PC-3 (cell line): ENCODE measurements around the gene ABTB2. TPM values are rescaled to one million over a fixed set of nuclear protein-coding genes. Genes with fewer than 3 reads are reported as not detected.

Experiments used
- ATAC-seq: fragments of 200-7000 bp; cut with Tn5 transposase; 2 replicates; pipeline ENCODE4 v1.9.1; 2020; ENCODE audit warnings: mild to moderate bottlenecking, moderate library complexity
- BruUV-seq: library from RNA; stranded (reverse); fragments of 400-500 nt; replicated peaks from 2 replicates; lab custom pipeline; 2021; lab: Mats Ljungman, UMichigan
- CTCF ChIA-PET: fragments of 300-600 bp; sonication (Branson Sonifier 250); formaldehyde crosslinking; loops from one replicate; lab custom pipeline; 2022; ENCODE audit warnings: antibody characterized with exemption; lab: Charles Lee
- POLR2A ChIA-PET: fragments of 300-600 bp; sonication (Branson Sonifier 250); formaldehyde crosslinking; loops from one replicate; lab custom pipeline; 2022; ENCODE audit warnings: antibody characterized with exemption; ENCODE audit not compliant: unreplicated experiment; lab: Charles Lee
- DNase-seq: peaks from one replicate; pipeline ENCODE4 v3.0.0-alpha.2; 2015
- H2AFZ ChIP-seq: fragments of 300-600 bp; sonication (generic); 2 replicates; pipeline ENCODE4 v1.6.0; 2016; ENCODE audit warnings: antibody characterized with exemption, low read length
- H3F3A ChIP-seq: fragments of 300-600 bp; sonication (generic); one replicate; pipeline ENCODE4 v1.6.0; 2017; ENCODE audit warnings: antibody characterized with exemption, low read length, control low read depth, mild to moderate bottlenecking; ENCODE audit not compliant: unreplicated experiment
- H3K27ac ChIP-seq: fragments of 300-600 bp; sonication (generic); 2 replicates; pipeline ENCODE4 v1.5.1; 2016; ENCODE audit warnings: mild to moderate bottlenecking, low read length
- H3K27me3 ChIP-seq: fragments of 300-600 bp; sonication (generic); 2 replicates; pipeline ENCODE4 v1.6.1; 2016; ENCODE audit warnings: low read length, mixed read lengths
- H3K36me3 ChIP-seq: fragments of 300-600 bp; sonication (generic); 2 replicates; pipeline ENCODE4 v1.6.1; 2016; ENCODE audit warnings: low read depth, mixed run types, low read length, mixed read lengths
- H3K4me1 ChIP-seq: fragments of 300-600 bp; sonication (generic); 2 replicates; pipeline ENCODE4 v1.5.1; 2016; ENCODE audit warnings: low read length; ENCODE audit not compliant: insufficient read depth
- H3K4me2 ChIP-seq: fragments of 300-600 bp; sonication (generic); 2 replicates; pipeline ENCODE4 v1.6.0; 2016; ENCODE audit warnings: low read length
- H3K4me3 ChIP-seq: fragments of 300-600 bp; sonication (generic); 2 replicates; pipeline ENCODE4 v1.5.1; 2016; ENCODE audit warnings: mild to moderate bottlenecking, low read length, mixed read lengths
- H3K79me2 ChIP-seq: fragments of 300-600 bp; sonication (generic); 2 replicates; pipeline ENCODE4 v1.6.1; 2017; ENCODE audit warnings: low read length, mixed read lengths
- H3K9ac ChIP-seq: fragments of 300-600 bp; sonication (generic); 2 replicates; pipeline ENCODE4 v1.6.0; 2016; ENCODE audit warnings: mild to moderate bottlenecking, low read length
- H3K9me2 ChIP-seq: fragments of 300-600 bp; sonication (generic); replicated peaks from 2 replicates; pipeline ENCODE4 v1.6.1; 2016; ENCODE audit warnings: mixed run types, low read length, mixed read lengths
- H3K9me3 ChIP-seq: fragments of 300-600 bp; sonication (generic); 2 replicates; pipeline ENCODE4 v1.6.1; 2016; ENCODE audit warnings: low read length, mixed read lengths
- H4K20me1 ChIP-seq: fragments of 300-600 bp; sonication (generic); 2 replicates; pipeline ENCODE4 v1.6.1; 2016; ENCODE audit warnings: low read length, mixed read lengths
- EZH2 ChIP-seq: fragments of 300-600 bp; sonication (generic); IDR thresholded peaks from one replicate; pipeline ENCODE4 v1.6.1; 2017; ENCODE audit warnings: antibody characterized with exemption, mild to moderate bottlenecking, low read length; ENCODE audit not compliant: unreplicated experiment
- EZH2phosphoT487 ChIP-seq: fragments of 300-600 bp; sonication (generic); IDR thresholded peaks from 2 replicates; pipeline ENCODE4 v1.6.1; 2018; ENCODE audit warnings: mild to moderate bottlenecking, antibody characterized with exemption, low read length, borderline replicate concordance
- intact Hi-C: fragments of 100-400 bp; cut with micrococcal nuclease; formaldehyde crosslinking; loops from 2 replicates; pipeline ENCODE4 v1.9.0; 2023
- total RNA-seq: library from RNA; depleted of rRNA; stranded (reverse); fragments of >200 nt; gene quantifications from 2 replicates; pipeline ENCODE4 v1.2.3, GENCODE V29; 2014
- TF ChIP-seq, protein P1 (sequence below): fragments of 300-600 bp; sonication (generic); conservative IDR thresholded peaks from 2 replicates; pipeline ENCODE4 v1.5.1; 2017; ENCODE audit warnings: antibody characterized with exemption, low read depth, mild to moderate bottlenecking, low read length

The ABTB2 gene
- total RNA-seq, 1 experiment from 2014 or later = 5.2 TPM

DNA sequence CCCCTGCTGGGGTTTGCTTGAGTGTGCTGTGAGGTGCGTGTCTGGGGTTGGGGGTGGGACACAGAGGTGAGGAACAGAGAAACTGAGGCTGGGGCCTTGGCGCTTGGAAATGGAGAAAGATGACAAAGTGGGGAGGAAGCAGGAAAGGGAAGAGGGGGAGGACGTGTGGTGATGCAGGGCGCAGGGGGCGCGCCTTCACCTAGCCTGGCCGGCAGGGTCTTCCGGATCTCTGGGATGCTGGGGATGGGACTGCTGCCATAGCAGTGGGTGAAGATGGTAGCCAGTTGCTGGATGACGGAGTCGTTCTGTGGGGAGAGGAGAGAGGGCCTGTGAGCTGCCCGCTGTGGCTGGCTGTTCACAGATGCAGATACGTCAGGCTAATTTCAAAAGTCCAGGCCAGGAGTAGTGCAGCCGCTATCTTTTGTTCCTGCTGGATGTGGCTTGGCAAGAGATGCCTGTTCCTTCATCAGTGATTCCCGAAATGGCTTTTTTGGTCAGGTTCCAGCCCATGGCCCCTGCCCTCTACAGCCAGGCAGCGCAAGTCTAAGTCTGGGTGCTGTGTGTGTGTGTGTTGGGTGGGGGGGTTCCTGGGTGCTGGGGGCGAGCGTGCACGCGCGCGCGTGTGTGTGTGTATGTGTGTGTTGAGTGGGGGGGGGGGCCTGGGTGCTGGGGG is 197.6 kb downstream of the ABTB2 start:
- peaks cover 14% of the 10 kb centered on the region; the same call in 1 of the 2 replicates for H3K4me1 ChIP-seq
- TF ChIP-seq, protein P1, sequence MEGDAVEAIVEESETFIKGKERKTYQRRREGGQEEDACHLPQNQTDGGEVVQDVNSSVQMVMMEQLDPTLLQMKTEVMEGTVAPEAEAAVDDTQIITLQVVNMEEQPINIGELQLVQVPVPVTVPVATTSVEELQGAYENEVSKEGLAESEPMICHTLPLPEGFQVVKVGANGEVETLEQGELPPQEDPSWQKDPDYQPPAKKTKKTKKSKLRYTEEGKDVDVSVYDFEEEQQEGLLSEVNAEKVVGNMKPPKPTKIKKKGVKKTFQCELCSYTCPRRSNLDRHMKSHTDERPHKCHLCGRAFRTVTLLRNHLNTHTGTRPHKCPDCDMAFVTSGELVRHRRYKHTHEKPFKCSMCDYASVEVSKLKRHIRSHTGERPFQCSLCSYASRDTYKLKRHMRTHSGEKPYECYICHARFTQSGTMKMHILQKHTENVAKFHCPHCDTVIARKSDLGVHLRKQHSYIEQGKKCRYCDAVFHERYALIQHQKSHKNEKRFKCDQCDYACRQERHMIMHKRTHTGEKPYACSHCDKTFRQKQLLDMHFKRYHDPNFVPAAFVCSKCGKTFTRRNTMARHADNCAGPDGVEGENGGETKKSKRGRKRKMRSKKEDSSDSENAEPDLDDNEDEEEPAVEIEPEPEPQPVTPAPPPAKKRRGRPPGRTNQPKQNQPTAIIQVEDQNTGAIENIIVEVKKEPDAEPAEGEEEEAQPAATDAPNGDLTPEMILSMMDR = no peak
- no peak for TF ChIP-seq EZH2
- no peaks in the 10 kb centered on the region for H3K79me2 ChIP-seq
- H3K9me3 ChIP-seq = no peaks in the 10 kb centered on the region
- BruUV-seq = no TSS peak
- ChIA-PET CTCF (no interaction called here), POLR2A (no interaction called here)
- no peak overlapping the region for H2AFZ ChIP-seq
- H3K27ac ChIP-seq = no peak overlapping the region
- H3K4me2 ChIP-seq = no peak overlapping the region
- H4K20me1 ChIP-seq = no peaks in the 10 kb centered on the region
- no peaks in the 10 kb centered on the region for H3K36me3 ChIP-seq
- H3K9me2 ChIP-seq = no peaks in the 10 kb centered on the region
- no peaks in the 10 kb centered on the region for H3F3A ChIP-seq
- H3K4me3 ChIP-seq = no peak overlapping the region
- H3K27me3 ChIP-seq = no peaks in the 10 kb centered on the region
- ATAC-seq (no peak), DNase-seq (no peak)
- intact Hi-C loops = no loop called here
- H3K9ac ChIP-seq = no peak overlapping the region

DNA sequence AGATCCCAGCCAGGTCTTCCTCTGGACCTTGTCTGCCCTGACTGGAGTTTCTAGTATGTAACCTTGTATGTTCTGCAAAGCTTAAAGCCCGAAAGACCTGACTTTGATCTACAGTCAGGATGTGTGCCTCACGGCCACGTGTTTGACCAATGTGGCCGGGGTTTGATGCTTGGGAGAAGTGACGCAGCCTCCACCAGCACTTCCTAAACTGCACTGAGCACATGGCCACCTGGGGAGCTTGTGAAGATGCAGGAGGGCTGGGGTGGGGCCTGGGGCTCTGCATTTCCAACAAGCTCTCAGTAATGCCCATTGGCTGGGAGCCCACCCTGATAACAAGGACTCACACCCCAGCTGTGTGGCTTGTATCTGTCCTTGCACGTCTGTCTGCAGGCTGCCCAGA is 199.1 kb downstream of the ABTB2 start:
- BruUV-seq = no TSS peak
- TF ChIP-seq EZH2 (no peak), EZH2phosphoT487 (no peak)
- TF ChIP-seq, protein P1 = no peak
- Histone ChIP-seq H3K9me2 (no peaks in the 10 kb centered on the region), H3K4me2 (no peak overlapping the region), H3K9ac (no peak overlapping the region), H3K4me1 (peaks cover 13% of the 10 kb centered on the region; the same call in 1 of the 2 replicates), H3K27me3 (no peaks in the 10 kb centered on the region), H3F3A (no peaks in the 10 kb centered on the region), H3K4me3 (no peak overlapping the region), H2AFZ (no peak overlapping the region), H3K9me3 (no peaks in the 10 kb centered on the region), H3K36me3 (no peaks in the 10 kb centered on the region), H3K27ac (no peak overlapping the region), H4K20me1 (no peaks in the 10 kb centered on the region), H3K79me2 (no peaks in the 10 kb centered on the region)
- DNase-seq = no peak
- intact Hi-C loops = no loop called here
- ChIA-PET CTCF (interaction anchor here (0.6 kb wide), 1 partner anchor 16 kb away, joined by 5 read pairs; no protein-coding TSS in a partner anchor), POLR2A (no interaction called here)
- no peak for ATAC-seq

DNA sequence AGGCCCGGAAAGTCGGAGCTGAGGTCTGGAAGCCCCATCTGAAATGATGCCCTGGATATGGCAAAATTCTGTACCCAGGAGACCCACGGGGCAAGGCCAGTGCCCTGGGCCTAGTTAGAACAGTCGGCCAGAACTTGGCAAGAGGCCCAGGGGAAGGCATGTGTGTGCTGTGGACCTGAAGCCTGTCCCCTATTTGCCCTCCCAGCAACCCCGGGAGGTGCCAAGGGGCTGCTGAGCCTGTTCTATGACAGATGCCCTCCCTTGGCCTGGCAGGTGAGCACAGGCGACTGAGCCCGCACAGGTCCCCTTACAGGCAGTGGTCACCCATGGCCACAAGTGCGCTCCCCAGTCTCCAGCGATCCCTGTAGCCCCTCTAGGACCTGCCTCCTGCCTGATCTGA is 200.6 kb downstream of the ABTB2 start:
- CTCF ChIA-PET = no interaction called here
- Histone ChIP-seq H3K4me3 (no peak overlapping the region), H4K20me1 (no peaks in the 10 kb centered on the region), H3K4me1 (peaks cover 10% of the 10 kb centered on the region; the same call in 1 of the 2 replicates), H3K36me3 (no peaks in the 10 kb centered on the region), H3K27me3 (no peaks in the 10 kb centered on the region), H3K9me3 (no peaks in the 10 kb centered on the region), H2AFZ (no peak overlapping the region), H3F3A (no peaks in the 10 kb centered on the region), H3K9me2 (no peaks in the 10 kb centered on the region), H3K9ac (no peak overlapping the region), H3K79me2 (no peaks in the 10 kb centered on the region), H3K27ac (no peak overlapping the region), H3K4me2 (no peak overlapping the region)
- POLR2A ChIA-PET = no interaction called here
- no TSS peak for BruUV-seq
- ATAC-seq (no peak), DNase-seq (no peak)
- intact Hi-C loops = no loop called here
- TF ChIP-seq, protein P1 = no peak
- TF ChIP-seq EZH2phosphoT487 (no peak), EZH2 (no peak)
